Measurements from ENCODE around the gene OPRL1. TPM values are rescaled to one million over a fixed set of nuclear protein-coding genes. Genes with fewer than 3 reads are reported as not detected.

OPRL1 gene
- total RNA-seq, 2 donors from 2014 or later: 1.5 to 2.9 TPM

DNA sequence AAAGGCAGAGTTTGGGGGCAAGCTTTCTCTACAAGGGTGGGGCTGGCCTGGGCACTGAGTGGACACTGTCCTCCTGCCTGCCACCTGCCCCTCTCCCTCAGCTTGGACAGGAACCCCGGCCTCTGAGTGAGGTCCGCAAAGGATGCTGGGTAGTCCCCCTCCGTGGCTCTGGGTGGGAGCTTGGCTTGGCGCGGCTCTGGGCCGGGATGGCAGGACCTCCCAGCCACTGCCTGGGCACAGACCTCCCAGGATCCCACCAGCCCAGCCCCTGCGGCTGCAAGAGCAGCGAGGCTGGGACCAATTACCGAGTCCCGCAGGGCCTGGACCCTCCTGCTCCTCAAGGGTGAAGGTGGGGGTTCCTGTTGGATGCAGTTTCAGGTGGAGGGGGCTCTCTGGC lies 27.6 kb upstream of the OPRL1 start:
- peaks cover 3% of the 10 kb centered on the region for H3K4me1 ChIP-seq (replicated peaks)
- no peaks in the 10 kb centered on the region for H3K9me3 ChIP-seq
- no peak for DNase-seq (ENCODE audit: low spot score)
- H3K27ac ChIP-seq: no peak overlapping the region
- peaks cover 19% of the 10 kb centered on the region for H3K27me3 ChIP-seq (replicated peaks; ENCODE audit: insufficient read depth)
- TF ChIP-seq POLR2AphosphoS5 (IDR thresholded peaks at IDR 0.05) (no peak), POLR2A (IDR thresholded peaks at IDR 0.05) (no peak)
- 78% methylated on average over 10 of the region's 10 CpGs for WGBS
- H3K36me3 ChIP-seq: no peaks in the 10 kb centered on the region
- no peak overlapping the region for H3K4me3 ChIP-seq
- intact Hi-C loops (cut with DNase I): no loop called here

DNA sequence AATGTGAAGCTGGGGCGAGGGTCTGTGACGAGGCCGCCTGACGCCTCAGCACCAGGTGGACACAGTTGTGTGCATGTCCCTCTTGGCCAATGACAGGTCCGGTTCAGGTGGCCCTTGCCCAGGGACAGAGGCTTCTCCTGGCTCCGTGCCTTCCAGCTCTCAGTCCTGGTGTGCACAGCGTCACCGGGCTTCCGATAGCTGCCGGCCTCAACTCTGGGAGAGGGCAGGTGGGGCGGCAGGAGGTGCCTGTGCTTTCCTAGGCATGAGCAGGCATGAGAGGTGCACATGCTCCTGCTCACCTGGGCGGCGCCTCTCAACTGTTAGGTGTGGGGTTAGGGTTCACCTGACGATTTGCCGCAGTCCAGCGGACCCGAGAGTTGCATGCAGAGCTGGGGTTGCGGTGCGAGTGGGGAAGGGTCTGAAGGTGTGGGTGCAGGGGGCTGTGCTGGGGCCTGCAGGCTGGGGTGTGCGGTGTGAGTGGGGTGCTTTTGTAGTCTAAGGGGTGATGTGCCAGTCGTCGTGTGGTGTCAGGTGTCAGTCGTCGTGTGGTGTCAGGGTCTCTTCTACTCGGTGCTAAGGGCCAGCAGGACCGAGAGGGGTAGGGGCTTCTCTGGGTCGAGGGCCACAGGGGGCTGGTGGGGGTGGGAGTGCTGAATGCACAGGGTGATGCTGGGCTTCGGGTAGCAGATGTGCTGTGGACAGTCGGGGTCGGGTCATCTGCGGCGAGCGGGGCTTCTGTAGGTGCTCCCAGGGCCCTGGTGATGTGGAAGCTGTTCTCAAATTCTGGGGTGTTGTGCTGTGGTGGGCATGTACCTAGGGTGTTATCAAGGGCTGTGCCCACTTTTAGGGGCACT lies 26.7 kb upstream of the OPRL1 start:
- no peak for DNase-seq (ENCODE audit: low spot score)
- Histone ChIP-seq H3K27ac (no peak overlapping the region), H3K9me3 (no peaks in the 10 kb centered on the region), H3K4me1 (replicated peaks) (peaks cover 7% of the 10 kb centered on the region), H3K27me3 (replicated peaks; ENCODE audit: insufficient read depth) (peaks cover 19% of the 10 kb centered on the region), H3K36me3 (no peaks in the 10 kb centered on the region), H3K4me3 (no peak overlapping the region)
- TF ChIP-seq POLR2AphosphoS5 (IDR thresholded peaks at IDR 0.05): no peak
- TF ChIP-seq POLR2A (IDR thresholded peaks at IDR 0.05): no peak
- TF ChIP-seq, protein P1, sequence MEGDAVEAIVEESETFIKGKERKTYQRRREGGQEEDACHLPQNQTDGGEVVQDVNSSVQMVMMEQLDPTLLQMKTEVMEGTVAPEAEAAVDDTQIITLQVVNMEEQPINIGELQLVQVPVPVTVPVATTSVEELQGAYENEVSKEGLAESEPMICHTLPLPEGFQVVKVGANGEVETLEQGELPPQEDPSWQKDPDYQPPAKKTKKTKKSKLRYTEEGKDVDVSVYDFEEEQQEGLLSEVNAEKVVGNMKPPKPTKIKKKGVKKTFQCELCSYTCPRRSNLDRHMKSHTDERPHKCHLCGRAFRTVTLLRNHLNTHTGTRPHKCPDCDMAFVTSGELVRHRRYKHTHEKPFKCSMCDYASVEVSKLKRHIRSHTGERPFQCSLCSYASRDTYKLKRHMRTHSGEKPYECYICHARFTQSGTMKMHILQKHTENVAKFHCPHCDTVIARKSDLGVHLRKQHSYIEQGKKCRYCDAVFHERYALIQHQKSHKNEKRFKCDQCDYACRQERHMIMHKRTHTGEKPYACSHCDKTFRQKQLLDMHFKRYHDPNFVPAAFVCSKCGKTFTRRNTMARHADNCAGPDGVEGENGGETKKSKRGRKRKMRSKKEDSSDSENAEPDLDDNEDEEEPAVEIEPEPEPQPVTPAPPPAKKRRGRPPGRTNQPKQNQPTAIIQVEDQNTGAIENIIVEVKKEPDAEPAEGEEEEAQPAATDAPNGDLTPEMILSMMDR (IDR thresholded peaks at IDR 0.05): no peak
- 75% methylated on average over 32 of the region's 33 CpGs for WGBS
- intact Hi-C loops (cut with DNase I): no loop called here

DNA sequence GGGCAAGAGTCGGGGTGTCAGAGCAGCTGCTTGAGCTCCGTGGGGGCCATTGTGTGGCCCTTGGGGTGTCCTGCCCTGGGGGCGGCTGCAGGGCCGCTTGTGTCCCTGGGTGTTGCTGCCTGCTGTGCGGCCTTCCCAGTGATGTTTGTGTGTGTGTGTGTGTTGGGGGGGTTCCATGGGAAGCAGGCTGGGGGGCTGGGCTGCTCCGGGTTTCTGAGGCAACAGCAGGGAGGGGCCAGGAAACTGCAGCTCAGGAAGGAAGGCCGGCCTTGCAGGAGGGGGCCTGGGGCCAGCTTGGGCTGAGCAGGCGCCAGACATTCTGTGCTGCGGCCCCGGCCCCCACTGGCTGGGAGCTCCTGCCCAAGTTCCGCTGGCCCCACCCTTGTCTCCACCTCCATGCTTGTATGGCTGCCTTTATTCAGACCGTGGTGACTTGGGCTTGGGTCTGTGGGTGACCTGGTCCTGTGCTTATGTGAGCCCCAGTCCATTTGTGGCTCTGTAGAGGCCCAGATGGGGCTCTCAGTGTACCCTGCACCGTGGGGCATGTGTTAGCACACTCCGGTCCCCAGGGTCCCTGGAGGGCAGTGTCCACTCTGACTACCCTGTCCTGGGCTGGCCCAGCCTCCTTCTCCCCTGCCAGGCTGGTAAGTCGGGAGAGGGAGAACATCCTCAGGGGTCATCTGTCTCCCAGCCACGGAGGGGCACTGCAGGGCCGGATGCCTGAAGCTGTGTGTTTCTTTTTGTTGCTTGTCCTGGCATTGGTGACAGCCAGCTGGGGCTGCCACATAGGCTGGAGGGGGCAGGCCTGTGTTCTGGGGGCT lies 25.8 kb upstream of the OPRL1 start:
- Histone ChIP-seq H3K27ac (no peak overlapping the region), H3K4me1 (replicated peaks) (peaks cover 6% of the 10 kb centered on the region), H3K36me3 (no peaks in the 10 kb centered on the region), H3K27me3 (replicated peaks; ENCODE audit: insufficient read depth) (peaks cover 16% of the 10 kb centered on the region), H3K4me3 (no peak overlapping the region), H3K9me3 (no peaks in the 10 kb centered on the region)
- intact Hi-C loops (cut with DNase I): no loop called here
- no peak for TF ChIP-seq POLR2A (IDR thresholded peaks at IDR 0.05)
- TF ChIP-seq POLR2AphosphoS5 (IDR thresholded peaks at IDR 0.05): no peak
- TF ChIP-seq, protein P1 (IDR thresholded peaks at IDR 0.05): no peak
- no peak for DNase-seq (ENCODE audit: low spot score)
- 45% methylated on average over 17 of the region's 17 CpGs for WGBS

DNA sequence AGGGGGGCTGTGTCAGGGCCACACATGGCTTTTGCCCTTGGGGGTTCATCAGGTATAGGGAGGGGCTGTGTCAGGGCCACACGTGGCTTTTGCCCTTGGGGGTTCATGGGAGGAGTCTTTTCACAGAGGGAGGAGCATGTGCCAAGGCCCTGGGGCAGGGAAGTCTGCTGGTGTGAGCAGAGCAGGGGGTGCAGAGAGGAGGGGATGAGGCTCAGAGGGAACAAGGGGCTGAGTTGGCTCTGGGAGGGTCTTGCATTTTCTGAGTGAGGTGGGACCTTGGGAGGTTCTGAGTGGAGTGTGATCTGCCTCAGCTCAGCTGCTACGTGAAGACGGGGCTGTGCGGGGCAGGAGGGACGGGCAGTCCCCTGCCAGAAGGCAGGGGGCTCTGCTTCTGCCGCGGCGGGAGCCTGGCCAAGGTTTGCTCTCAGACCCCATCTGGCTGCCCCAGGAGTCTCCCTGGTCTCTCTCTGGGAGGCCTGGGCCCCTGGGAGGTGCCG lies 24.4 kb upstream of the OPRL1 start:
- no peak overlapping the region for H3K4me3 ChIP-seq
- TF ChIP-seq POLR2A (IDR thresholded peaks at IDR 0.05): no peak
- TF ChIP-seq POLR2AphosphoS5 (IDR thresholded peaks at IDR 0.05): no peak
- TF ChIP-seq, protein P1 (IDR thresholded peaks at IDR 0.05): no peak
- no peaks in the 10 kb centered on the region for H3K36me3 ChIP-seq
- H3K27ac ChIP-seq: no peak overlapping the region
- peaks cover 6% of the 10 kb centered on the region for H3K4me1 ChIP-seq (replicated peaks)
- intact Hi-C loops (cut with DNase I): no loop called here
- DNase-seq (ENCODE audit: low spot score): no peak
- WGBS: 68% methylated on average over 9 of the region's 9 CpGs
- peaks cover 12% of the 10 kb centered on the region for H3K27me3 ChIP-seq (replicated peaks; ENCODE audit: insufficient read depth)
- H3K9me3 ChIP-seq: no peaks in the 10 kb centered on the region

DNA sequence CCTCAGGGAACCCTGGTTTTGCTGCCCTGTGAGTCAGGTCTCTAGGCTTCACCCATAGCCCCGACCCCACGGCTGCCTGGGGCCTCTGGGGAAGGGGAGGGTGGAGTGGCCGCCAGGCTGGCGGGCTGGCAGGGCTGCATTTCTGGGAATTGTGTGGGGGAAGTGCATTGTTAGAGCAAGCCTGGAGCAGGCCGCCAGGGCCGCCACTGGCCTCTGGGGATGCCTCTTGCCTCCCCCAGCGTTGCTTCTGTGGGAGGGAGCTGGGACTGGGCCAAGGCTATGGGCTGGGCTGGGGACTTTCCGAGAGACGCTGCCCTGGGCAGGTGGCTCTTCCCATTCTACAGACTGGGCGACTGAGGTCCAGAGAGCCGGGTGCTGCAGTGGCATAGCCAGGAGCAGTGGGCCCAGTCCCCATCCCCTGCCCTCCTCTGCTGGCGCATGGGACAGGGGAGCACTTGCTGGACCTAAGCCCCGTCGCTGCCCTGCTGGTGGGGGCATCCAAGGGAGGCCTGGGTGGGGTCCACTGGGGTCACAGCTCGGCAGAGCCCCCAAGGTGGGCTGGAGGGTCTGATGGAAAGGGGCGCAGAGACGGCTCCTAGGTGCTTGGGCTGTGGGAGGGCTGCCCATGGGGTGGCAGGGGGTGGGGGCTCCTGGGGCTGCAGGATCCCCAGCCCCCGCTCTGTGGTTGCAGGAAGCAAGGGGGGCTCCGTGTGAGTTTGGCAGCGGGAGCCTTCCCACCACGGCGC lies 23.8 kb upstream of the OPRL1 start:
- TF ChIP-seq POLR2AphosphoS5 (IDR thresholded peaks at IDR 0.05) (no peak), POLR2A (IDR thresholded peaks at IDR 0.05) (no peak)
- TF ChIP-seq, protein P1 (IDR thresholded peaks at IDR 0.05): no peak
- Histone ChIP-seq H3K27ac (no peak overlapping the region), H3K36me3 (no peaks in the 10 kb centered on the region), H3K4me3 (no peak overlapping the region), H3K9me3 (no peaks in the 10 kb centered on the region), H3K4me1 (replicated peaks) (peaks cover 6% of the 10 kb centered on the region), H3K27me3 (replicated peaks; ENCODE audit: insufficient read depth) (peaks cover 9% of the 10 kb centered on the region)
- WGBS: 43% methylated on average over 14 of the region's 22 CpGs
- intact Hi-C loops (cut with DNase I): no loop called here
- no peak for DNase-seq (ENCODE audit: low spot score)
